Hepatocyte (in vitro differentiated cells): Measurements from ENCODE around the gene TMEM238. TPM values are rescaled to one million over a fixed set of nuclear protein-coding genes. Genes with fewer than 3 reads are reported as not detected.

Source experiments
- DNase-seq: peaks from one replicate; pipeline ENCODE4 v3.0.0-alpha.2; 2016; ENCODE audit warnings: low spot score
- H2AFZ ChIP-seq: fragments of 200-600 bp; sonication (generic); 2 replicates; pipeline ENCODE4 v1.6.0; 2016; ENCODE audit warnings: antibody characterized with exemption, mild to moderate bottlenecking
- H3K27ac ChIP-seq: fragments of 200-600 bp; sonication (generic); 2 replicates; pipeline ENCODE4 v1.5.1; 2016; ENCODE audit warnings: mild to moderate bottlenecking
- H3K27me3 ChIP-seq: fragments of 200-600 bp; sonication (generic); 2 replicates; pipeline ENCODE4 v1.6.1; 2016
- H3K36me3 ChIP-seq: fragments of 200-600 bp; sonication (generic); replicated peaks from 2 replicates; pipeline ENCODE4 v1.5.1; 2016; ENCODE audit warnings: low read depth; ENCODE audit not compliant: insufficient read depth
- H3K4me1 ChIP-seq: fragments of 200-600 bp; sonication (generic); 2 replicates; pipeline ENCODE4 v1.5.1; 2016; ENCODE audit warnings: mild to moderate bottlenecking, moderate library complexity; ENCODE audit not compliant: insufficient read depth
- H3K4me2 ChIP-seq: fragments of 200-600 bp; sonication (generic); 2 replicates; pipeline ENCODE4 v1.6.0; 2016
- H3K4me3 ChIP-seq: fragments of 200-600 bp; sonication (generic); 2 replicates; pipeline ENCODE4 v1.5.1; 2016; ENCODE audit warnings: mild to moderate bottlenecking
- H3K79me2 ChIP-seq: fragments of 200-600 bp; sonication (generic); 2 replicates; pipeline ENCODE4 v1.6.0; 2017; ENCODE audit warnings: mild to moderate bottlenecking
- H3K9me2 ChIP-seq: fragments of 200-600 bp; sonication (generic); replicated peaks from 2 replicates; pipeline ENCODE4 v1.6.0; 2017; ENCODE audit warnings: mild to moderate bottlenecking; ENCODE audit not compliant: insufficient read depth
- H3K9me3 ChIP-seq: fragments of 200-600 bp; sonication (generic); 2 replicates; pipeline ENCODE4 v1.5.1; 2016; ENCODE audit warnings: low read depth, mild to moderate bottlenecking
- H4K20me1 ChIP-seq: fragments of 200-600 bp; sonication (generic); 2 replicates; pipeline ENCODE4 v1.6.0; 2016; ENCODE audit warnings: mild to moderate bottlenecking; ENCODE audit not compliant: insufficient read depth, poor library complexity, severe bottlenecking
- CTCF ChIP-seq: fragments of 200-600 bp; sonication (generic); IDR thresholded peaks from 2 replicates; pipeline ENCODE4 v1.5.1; 2016; ENCODE audit warnings: antibody characterized with exemption, mild to moderate bottlenecking; ENCODE audit not compliant: poor library complexity
- EZH2 ChIP-seq: fragments of 200-600 bp; sonication (generic); IDR thresholded peaks from 2 replicates; pipeline ENCODE4 v1.6.1; 2016; ENCODE audit warnings: antibody characterized with exemption, mild to moderate bottlenecking, borderline replicate concordance
- EZH2phosphoT487 ChIP-seq: fragments of 200-600 bp; sonication (generic); IDR thresholded peaks from one replicate; pipeline ENCODE4 v1.6.1; 2018; ENCODE audit warnings: antibody characterized with exemption, mild to moderate bottlenecking, low read depth, moderate library complexity; ENCODE audit not compliant: unreplicated experiment, severe bottlenecking
- WGBS: methylation state at CpG from one replicate; pipeline ENCODE4 v1.1.6; 2016; ENCODE audit warnings: low lambda C conversion rate; ENCODE audit errors: missing lambda C conversion rate; 5-methylcytosine and 5-hydroxymethylcytosine counted together
- polyA plus RNA-seq: library from polyadenylated mRNA; unstranded; fragments of >200 nt; fragmentation: Nextera tagmentation; extraction: Ambion mirVana; gene quantifications from 2 replicates; pipeline ENCODE4 v1.2.1, GENCODE V29; 2016
- total RNA-seq: library from RNA; depleted of rRNA; stranded (reverse); fragments of >200 nt; gene quantifications from 2 replicates; pipeline ENCODE4 v1.2.3, GENCODE V29; 2014

TMEM238 gene
- total and polyA plus RNA-seq, 2 experiments from 2014 or later = 9.1 to 29.6 TPM

- no peaks in the 10 kb centered on the region for H3K79me2 ChIP-seq
- H3K36me3 ChIP-seq = no peaks in the 10 kb centered on the region
- H2AFZ ChIP-seq = no peak overlapping the region
- H3K9me3 ChIP-seq = no peaks in the 10 kb centered on the region
- 54% methylated on average over 18 of the region's 24 CpGs for WGBS
- TF ChIP-seq EZH2 (no peak), CTCF (no peak), EZH2phosphoT487 (no peak)
- DNase-seq = peak; percentile 56
- H3K4me3 ChIP-seq = no peak overlapping the region
- H3K4me1 ChIP-seq = peaks cover 37% of the 10 kb centered on the region
- no peaks in the 10 kb centered on the region for H4K20me1 ChIP-seq
- peak overlapping the region; percentile 20 for H3K4me2 ChIP-seq
- peaks cover 51% of the 10 kb centered on the region for H3K27me3 ChIP-seq
- no peaks in the 10 kb centered on the region for H3K9me2 ChIP-seq
- H3K27ac ChIP-seq = no peak overlapping the region
Measured at GRCh38 chr19:55372316-55373081, 11.6 kb downstream of the TMEM238 start.

- peak; percentile 77 for TF ChIP-seq EZH2
- no peak for TF ChIP-seq CTCF
- peak; percentile 57 for TF ChIP-seq EZH2phosphoT487
- H3K4me2 ChIP-seq = peak within 1 kb of the TSS; percentile 98
- H3K9me2 ChIP-seq = no peaks in the 10 kb centered on the region
- peaks cover 51% of the 10 kb centered on the region for H3K27me3 ChIP-seq
- H2AFZ ChIP-seq = peak within 1 kb of the TSS; percentile 63
- H3K36me3 ChIP-seq = no peaks in the 10 kb centered on the region
- H3K27ac ChIP-seq = peak within 1 kb of the TSS; percentile 71
- peak; percentile 59 for DNase-seq
- H3K9me3 ChIP-seq = no peaks in the 10 kb centered on the region
- WGBS = 10% methylated on average over 16 of the region's 32 CpGs
- H3K4me3 ChIP-seq = peak within 1 kb of the TSS; percentile 72
- H3K79me2 ChIP-seq = no peaks in the 10 kb centered on the region
- no peaks in the 10 kb centered on the region for H4K20me1 ChIP-seq
- H3K4me1 ChIP-seq = peaks cover 25% of the 10 kb centered on the region
Measured at GRCh38 chr19:55370305-55370988, 13.6 kb downstream of the TMEM238 start, which contains the start of gene IL11. TSS of gene IL11 (minus strand) at chr19:55370463. CDS start at chr19:55370310, 153 bp downstream.

- peak overlapping the region; percentile 98 for H3K4me2 ChIP-seq
- peak; percentile 68 for DNase-seq
- peak overlapping the region; percentile 71 for H3K27ac ChIP-seq
- H3K4me3 ChIP-seq = peak overlapping the region; percentile 72
- H3K79me2 ChIP-seq = no peaks in the 10 kb centered on the region
- H3K36me3 ChIP-seq = no peaks in the 10 kb centered on the region
- H3K9me3 ChIP-seq = no peaks in the 10 kb centered on the region
- TF ChIP-seq CTCF = no peak
- no peak for TF ChIP-seq EZH2
- TF ChIP-seq EZH2phosphoT487 = no peak
- H3K9me2 ChIP-seq = no peaks in the 10 kb centered on the region
- H4K20me1 ChIP-seq = no peaks in the 10 kb centered on the region
- peak overlapping the region; percentile 63 for H2AFZ ChIP-seq
- 4% methylated on average over 23 of the region's 59 CpGs for WGBS
- H3K4me1 ChIP-seq = peaks cover 25% of the 10 kb centered on the region
- H3K27me3 ChIP-seq = peaks cover 51% of the 10 kb centered on the region
Measured at GRCh38 chr19:55369653-55370304, 14.3 kb downstream of the TMEM238 start.
